ENCODE measurements around the gene DOCK2. TPM values are rescaled to one million over a fixed set of nuclear protein-coding genes. Genes with fewer than 3 reads are reported as not detected.

DOCK2 gene
- polyA plus RNA-seq (2013, experiment 1 of 2), result 0.36 TPM
- polyA plus RNA-seq (2013, experiment 2 of 2), result 0.40 TPM

GRCh38 chr5:169637085-169637548 is at the start of gene DOCK2:
TSS of gene DOCK2 (plus strand) at chr5:169637275. CDS start at chr5:169637327, 52 bp downstream.
- Histone ChIP-seq H3K79me1 (ENCODE audit: low read depth, low read length) (no peaks in the 10 kb centered on the region), H3K4me3 (ENCODE audit: low read length in 2 of 2) (peak within 1 kb of the TSS in 1 of 2 donors; percentile 76), H4K91ac (ENCODE audit: low read depth, low read length, poor library complexity) (no peak within 1 kb of the TSS), H2BK15ac (ENCODE audit: low read length) (peak within 1 kb of the TSS; percentile 76), H2AFZ (ENCODE audit: low read length) (peak within 1 kb of the TSS; percentile 64), H3K4ac (ENCODE audit: low read length) (no peak within 1 kb of the TSS), H3K27me3 (ENCODE audit: control insufficient read depth in 3 of 3, insufficient read depth in 3 of 3, low read depth in 1 of 3, low read length in 3 of 3) (peaks cover 0 to 21% (median 19%) of the 10 kb centered on the region in 3 experiments), H4K8ac (ENCODE audit: low read depth, low read length) (peak within 1 kb of the TSS; percentile 73), H2BK12ac (ENCODE audit: low read length) (no peak within 1 kb of the TSS), H2BK5ac (ENCODE audit: low read length) (no peak within 1 kb of the TSS), H3K18ac (ENCODE audit: low read length) (peak within 1 kb of the TSS; percentile 95), H3K9ac (ENCODE audit: low read depth, low read length, poor library complexity) (peak within 1 kb of the TSS; percentile 52), H3K36me3 (replicated peaks in 1 of 2; ENCODE audit: control insufficient read depth in 2 of 2, insufficient read depth in 2 of 2, low read length in 2 of 2) (no peaks in the 10 kb centered on the region), H3K14ac (ENCODE audit: low read length) (peak within 1 kb of the TSS; percentile 50), H2AK5ac (ENCODE audit: low read depth, low read length) (no peak within 1 kb of the TSS), H3K23ac (ENCODE audit: low read depth, low read length, poor library complexity) (peak within 1 kb of the TSS; percentile 90), H2BK120ac (ENCODE audit: low read depth, low read length) (peak within 1 kb of the TSS; percentile 90), H3K27ac (replicated peaks; ENCODE audit: low read length) (no peak within 1 kb of the TSS), H3K4me1 (ENCODE audit: control insufficient read depth in 2 of 2, insufficient read depth in 1 of 2, low read depth in 1 of 2, low read length in 2 of 2) (peaks cover 0 to 2% of the 10 kb centered on the region in 2 donors), H3K9me3 (replicated peaks in 1 of 2; ENCODE audit: control insufficient read depth in 2 of 2, insufficient read depth in 1 of 2, low read depth in 1 of 2, low read length in 2 of 2) (peaks cover 0 to 4% of the 10 kb centered on the region in 2 donors), H3K4me2 (ENCODE audit: insufficient read depth, low read length, poor library complexity, severe bottlenecking) (peak within 1 kb of the TSS; percentile 91)
- no peak for DNase-seq (ENCODE audit: low spot score)
- no CpG with 5 or more reads among the region's 42 CpGs for WGBS, 2 donors (ENCODE audit: extremely low coverage in 2 of 2, insufficient read length in 2 of 2, insufficient replicate concordance in 1 of 2)

- Histone ChIP-seq H3K4me1 (ENCODE audit: control insufficient read depth in 2 of 2, insufficient read depth in 1 of 2, low read depth in 1 of 2, low read length in 2 of 2) (no peaks in the 10 kb centered on the region), H3K79me1 (ENCODE audit: low read depth, low read length) (no peaks in the 10 kb centered on the region), H3K9me3 (replicated peaks in 1 of 2; ENCODE audit: control insufficient read depth in 2 of 2, insufficient read depth in 1 of 2, low read depth in 1 of 2, low read length in 2 of 2) (no peaks in the 10 kb centered on the region), H4K91ac (ENCODE audit: low read depth, low read length, poor library complexity) (no peak overlapping the region), H3K4ac (ENCODE audit: low read length) (no peak overlapping the region), H2AFZ (ENCODE audit: low read length) (no peak overlapping the region), H3K27ac (replicated peaks; ENCODE audit: low read length) (no peak overlapping the region), H3K14ac (ENCODE audit: low read length) (no peak overlapping the region), H3K4me3 (ENCODE audit: low read length in 2 of 2) (no peak overlapping the region), H2BK12ac (ENCODE audit: low read length) (no peak overlapping the region), H2BK120ac (ENCODE audit: low read depth, low read length) (no peak overlapping the region), H4K8ac (ENCODE audit: low read depth, low read length) (no peak overlapping the region), H2BK5ac (ENCODE audit: low read length) (no peak overlapping the region), H3K27me3 (ENCODE audit: control insufficient read depth in 3 of 3, insufficient read depth in 3 of 3, low read depth in 1 of 3, low read length in 3 of 3) (no peaks in the 10 kb centered on the region), H3K9ac (ENCODE audit: low read depth, low read length, poor library complexity) (no peak overlapping the region), H3K23ac (ENCODE audit: low read depth, low read length, poor library complexity) (no peak overlapping the region), H2BK15ac (ENCODE audit: low read length) (no peak overlapping the region), H3K36me3 (replicated peaks in 1 of 2; ENCODE audit: control insufficient read depth in 2 of 2, insufficient read depth in 2 of 2, low read length in 2 of 2) (peaks cover 25 to 94% of the 10 kb centered on the region in 2 donors), H2AK5ac (ENCODE audit: low read depth, low read length) (no peak overlapping the region), H3K4me2 (ENCODE audit: insufficient read depth, low read length, poor library complexity, severe bottlenecking) (no peak overlapping the region), H3K18ac (ENCODE audit: low read length) (no peak overlapping the region)
- WGBS, 2 donors (ENCODE audit: extremely low coverage in 2 of 2, insufficient read length in 2 of 2, insufficient replicate concordance in 1 of 2), result no CpG with 5 or more reads among the region's 3 CpGs
- no peak for DNase-seq (ENCODE audit: low spot score)
These were observed 46.5 kb upstream of the DOCK2 start for GRCh38 chr5:169590602-169591001.

GRCh38 chr5:169591636-169592035 is 45.4 kb upstream of the DOCK2 start:
- Histone ChIP-seq H2BK15ac (ENCODE audit: low read length) (no peak overlapping the region), H3K9me3 (replicated peaks in 1 of 2; ENCODE audit: control insufficient read depth in 2 of 2, insufficient read depth in 1 of 2, low read depth in 1 of 2, low read length in 2 of 2) (no peaks in the 10 kb centered on the region), H3K4me2 (ENCODE audit: insufficient read depth, low read length, poor library complexity, severe bottlenecking) (no peak overlapping the region), H3K4me3 (ENCODE audit: low read length in 2 of 2) (no peak overlapping the region), H2BK5ac (ENCODE audit: low read length) (no peak overlapping the region), H2AK5ac (ENCODE audit: low read depth, low read length) (no peak overlapping the region), H2BK12ac (ENCODE audit: low read length) (no peak overlapping the region), H3K23ac (ENCODE audit: low read depth, low read length, poor library complexity) (no peak overlapping the region), H2BK120ac (ENCODE audit: low read depth, low read length) (no peak overlapping the region), H3K4ac (ENCODE audit: low read length) (no peak overlapping the region), H3K4me1 (ENCODE audit: control insufficient read depth in 2 of 2, insufficient read depth in 1 of 2, low read depth in 1 of 2, low read length in 2 of 2) (no peaks in the 10 kb centered on the region), H3K27me3 (ENCODE audit: control insufficient read depth in 3 of 3, insufficient read depth in 3 of 3, low read depth in 1 of 3, low read length in 3 of 3) (no peaks in the 10 kb centered on the region), H3K79me1 (ENCODE audit: low read depth, low read length) (no peaks in the 10 kb centered on the region), H3K36me3 (replicated peaks in 1 of 2; ENCODE audit: control insufficient read depth in 2 of 2, insufficient read depth in 2 of 2, low read length in 2 of 2) (peaks cover 27 to 98% of the 10 kb centered on the region in 2 donors), H3K18ac (ENCODE audit: low read length) (no peak overlapping the region), H3K27ac (replicated peaks; ENCODE audit: low read length) (no peak overlapping the region), H4K8ac (ENCODE audit: low read depth, low read length) (no peak overlapping the region), H3K14ac (ENCODE audit: low read length) (no peak overlapping the region), H2AFZ (ENCODE audit: low read length) (no peak overlapping the region), H3K9ac (ENCODE audit: low read depth, low read length, poor library complexity) (no peak overlapping the region), H4K91ac (ENCODE audit: low read depth, low read length, poor library complexity) (no peak overlapping the region)
- no CpG with 5 or more reads among the region's 1 CpG for WGBS, 2 donors (ENCODE audit: extremely low coverage in 2 of 2, insufficient read length in 2 of 2, insufficient replicate concordance in 1 of 2)
- DNase-seq (ENCODE audit: low spot score), result no peak

- Histone ChIP-seq H2AFZ (ENCODE audit: low read length) (no peak overlapping the region), H4K91ac (ENCODE audit: low read depth, low read length, poor library complexity) (no peak overlapping the region), H3K27ac (replicated peaks; ENCODE audit: low read length) (no peak overlapping the region), H2AK5ac (ENCODE audit: low read depth, low read length) (no peak overlapping the region), H3K9me3 (replicated peaks in 1 of 2; ENCODE audit: control insufficient read depth in 2 of 2, insufficient read depth in 1 of 2, low read depth in 1 of 2, low read length in 2 of 2) (no peaks in the 10 kb centered on the region), H3K4me3 (ENCODE audit: low read length in 2 of 2) (no peak overlapping the region), H3K36me3 (replicated peaks in 1 of 2; ENCODE audit: control insufficient read depth in 2 of 2, insufficient read depth in 2 of 2, low read length in 2 of 2) (peaks cover 27 to 99% of the 10 kb centered on the region in 2 donors), H3K23ac (ENCODE audit: low read depth, low read length, poor library complexity) (no peak overlapping the region), H3K9ac (ENCODE audit: low read depth, low read length, poor library complexity) (no peak overlapping the region), H4K8ac (ENCODE audit: low read depth, low read length) (no peak overlapping the region), H2BK120ac (ENCODE audit: low read depth, low read length) (no peak overlapping the region), H3K14ac (ENCODE audit: low read length) (no peak overlapping the region), H2BK12ac (ENCODE audit: low read length) (no peak overlapping the region), H3K4me2 (ENCODE audit: insufficient read depth, low read length, poor library complexity, severe bottlenecking) (no peak overlapping the region), H3K18ac (ENCODE audit: low read length) (no peak overlapping the region), H2BK15ac (ENCODE audit: low read length) (no peak overlapping the region), H3K4ac (ENCODE audit: low read length) (no peak overlapping the region), H3K27me3 (ENCODE audit: control insufficient read depth in 3 of 3, insufficient read depth in 3 of 3, low read depth in 1 of 3, low read length in 3 of 3) (no peaks in the 10 kb centered on the region), H2BK5ac (ENCODE audit: low read length) (no peak overlapping the region), H3K79me1 (ENCODE audit: low read depth, low read length) (no peaks in the 10 kb centered on the region), H3K4me1 (ENCODE audit: control insufficient read depth in 2 of 2, insufficient read depth in 1 of 2, low read depth in 1 of 2, low read length in 2 of 2) (no peaks in the 10 kb centered on the region)
- no peak for DNase-seq (ENCODE audit: low spot score)
- no CpG with 5 or more reads among the region's 6 CpGs for WGBS, 2 donors (ENCODE audit: extremely low coverage in 2 of 2, insufficient read length in 2 of 2, insufficient replicate concordance in 1 of 2)
These were observed 44.0 kb upstream of the DOCK2 start for GRCh38 chr5:169592937-169593650.

Measured in neuronal stem cell (in vitro differentiated cells).